Osteocyte (in vitro differentiated cells): ENCODE results near the gene STRN4. TPM values are rescaled to one million over a fixed set of nuclear protein-coding genes. Genes with fewer than 3 reads are reported as not detected.
"Not testable (repeated sequence)": the region's sequence is repeated elsewhere in the genome, so short reads cannot be mapped to it uniquely, and the experiment has no call there.

Source experiments
- DNase-seq: peaks from one replicate; pipeline ENCODE4 v3.0.0; 2021; ENCODE audit warnings: mixed read lengths; ENCODE audit not compliant: unreplicated experiment; ENCODE audit errors: extremely low spot score
- H3K27ac Mint-ChIP-seq: one replicate; pipeline ENCODE4 v1.8.0; 2021; ENCODE audit warnings: mild to moderate bottlenecking, mixed read lengths; ENCODE audit not compliant: unreplicated experiment
- H3K27me3 Mint-ChIP-seq: one replicate; pipeline ENCODE4 v1.8.0; 2021; ENCODE audit warnings: mixed read lengths; ENCODE audit not compliant: unreplicated experiment
- H3K36me3 Mint-ChIP-seq: one replicate; pipeline ENCODE4 v1.8.0; 2021; ENCODE audit warnings: mixed read lengths; ENCODE audit not compliant: unreplicated experiment
- H3K4me1 Mint-ChIP-seq: one replicate; pipeline ENCODE4 v1.8.0; 2021; ENCODE audit warnings: mixed read lengths; ENCODE audit not compliant: unreplicated experiment
- H3K4me3 Mint-ChIP-seq: one replicate; pipeline ENCODE4 v1.8.0; 2021; ENCODE audit warnings: mild to moderate bottlenecking, moderate library complexity, mixed read lengths; ENCODE audit not compliant: unreplicated experiment
- H3K9me3 Mint-ChIP-seq: one replicate; pipeline ENCODE4 v1.8.0; 2021; ENCODE audit warnings: mixed read lengths; ENCODE audit not compliant: unreplicated experiment
- total RNA-seq: library from RNA; stranded (reverse); gene quantifications from 2 replicates; pipeline ENCODE4 v1.2.1, GENCODE V29; 2021
- TF ChIP-seq, protein P1 (sequence below): fragments of 200-600 bp; sonication (generic); IDR thresholded peaks from 2 replicates; pipeline ENCODE4 v1.5.0; 2021; ENCODE audit warnings: antibody characterized with exemption, mild to moderate bottlenecking, moderate library complexity

The STRN4 gene
- total RNA-seq, 1 donor from 2014 or later: 93.5 TPM

DNA sequence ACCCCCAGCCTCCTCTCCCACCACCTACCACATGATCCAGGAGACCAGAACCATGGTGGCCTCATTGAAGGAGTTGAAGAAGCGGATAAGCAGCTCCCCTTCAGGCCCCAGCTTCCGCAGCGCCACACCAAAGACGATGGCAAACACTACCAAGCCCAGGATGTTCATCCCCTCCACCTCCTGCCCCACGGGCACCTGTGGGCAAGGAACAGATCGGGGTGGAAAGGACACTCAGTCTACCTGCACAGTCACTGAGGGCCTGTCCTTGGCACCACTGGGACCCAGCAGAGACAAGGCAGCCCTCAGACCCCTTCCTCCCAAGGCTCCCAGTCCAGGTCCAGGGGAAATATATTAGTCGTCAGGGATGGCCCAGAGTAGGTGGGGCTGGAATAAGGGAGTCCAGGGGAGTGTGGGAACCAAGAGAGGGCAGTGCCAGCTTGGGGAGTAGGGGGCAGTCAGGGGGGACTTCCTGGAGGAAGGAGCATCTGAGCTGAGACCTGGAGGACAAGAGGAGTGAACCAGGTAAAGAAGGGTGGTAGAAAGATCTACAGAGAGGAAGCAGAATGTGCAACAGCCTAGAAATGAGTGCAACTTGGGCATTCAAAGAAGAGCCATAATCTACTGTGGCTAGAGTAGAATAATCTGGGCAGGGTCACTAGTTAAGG, 36.2 kb upstream of the STRN4 start:
- DNase-seq: no peak
- Mint-ChIP-seq H3K4me3 (peak overlapping the region; percentile 95), H3K27ac (peak overlapping the region; percentile 99), H3K36me3 (peaks cover 45% of the 10 kb centered on the region), H3K4me1 (peaks cover 54% of the 10 kb centered on the region), H3K9me3 (no peaks in the 10 kb centered on the region), H3K27me3 (no peaks in the 10 kb centered on the region)
- TF ChIP-seq, protein P1, sequence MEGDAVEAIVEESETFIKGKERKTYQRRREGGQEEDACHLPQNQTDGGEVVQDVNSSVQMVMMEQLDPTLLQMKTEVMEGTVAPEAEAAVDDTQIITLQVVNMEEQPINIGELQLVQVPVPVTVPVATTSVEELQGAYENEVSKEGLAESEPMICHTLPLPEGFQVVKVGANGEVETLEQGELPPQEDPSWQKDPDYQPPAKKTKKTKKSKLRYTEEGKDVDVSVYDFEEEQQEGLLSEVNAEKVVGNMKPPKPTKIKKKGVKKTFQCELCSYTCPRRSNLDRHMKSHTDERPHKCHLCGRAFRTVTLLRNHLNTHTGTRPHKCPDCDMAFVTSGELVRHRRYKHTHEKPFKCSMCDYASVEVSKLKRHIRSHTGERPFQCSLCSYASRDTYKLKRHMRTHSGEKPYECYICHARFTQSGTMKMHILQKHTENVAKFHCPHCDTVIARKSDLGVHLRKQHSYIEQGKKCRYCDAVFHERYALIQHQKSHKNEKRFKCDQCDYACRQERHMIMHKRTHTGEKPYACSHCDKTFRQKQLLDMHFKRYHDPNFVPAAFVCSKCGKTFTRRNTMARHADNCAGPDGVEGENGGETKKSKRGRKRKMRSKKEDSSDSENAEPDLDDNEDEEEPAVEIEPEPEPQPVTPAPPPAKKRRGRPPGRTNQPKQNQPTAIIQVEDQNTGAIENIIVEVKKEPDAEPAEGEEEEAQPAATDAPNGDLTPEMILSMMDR: no peak

GRCh38 chr19:46777956-46778645, 31.9 kb upstream of the STRN4 start:
- H3K27me3 Mint-ChIP-seq, H3K27ac Mint-ChIP-seq, H3K9me3 Mint-ChIP-seq, H3K4me3 Mint-ChIP-seq, DNase-seq: not testable (repeated sequence)
- Mint-ChIP-seq H3K36me3 (peaks cover 49% of the 10 kb centered on the region), H3K4me1 (peaks cover 20% of the 10 kb centered on the region)

- TF ChIP-seq, protein P1: no peak
- DNase-seq: no peak
- no peak overlapping the region for H3K4me3 Mint-ChIP-seq
- H3K9me3 Mint-ChIP-seq: no peaks in the 10 kb centered on the region
- H3K27ac Mint-ChIP-seq: no peak overlapping the region
- peaks cover 47% of the 10 kb centered on the region for H3K36me3 Mint-ChIP-seq
- peaks cover 12% of the 10 kb centered on the region for H3K4me1 Mint-ChIP-seq
- H3K27me3 Mint-ChIP-seq: no peaks in the 10 kb centered on the region
Observed at GRCh38 chr19:46776927-46777911, 31.0 kb upstream of the STRN4 start.

- Mint-ChIP-seq H3K4me1 (peaks cover 2% of the 10 kb centered on the region), H3K27me3 (no peaks in the 10 kb centered on the region), H3K9me3 (no peaks in the 10 kb centered on the region), H3K36me3 (peaks cover 38% of the 10 kb centered on the region), H3K27ac (no peak overlapping the region), H3K4me3 (no peak overlapping the region)
- DNase-seq: no peak
- TF ChIP-seq, protein P1: no peak
Observed at GRCh38 chr19:46775642-46776258, 29.5 kb upstream of the STRN4 start.

DNA sequence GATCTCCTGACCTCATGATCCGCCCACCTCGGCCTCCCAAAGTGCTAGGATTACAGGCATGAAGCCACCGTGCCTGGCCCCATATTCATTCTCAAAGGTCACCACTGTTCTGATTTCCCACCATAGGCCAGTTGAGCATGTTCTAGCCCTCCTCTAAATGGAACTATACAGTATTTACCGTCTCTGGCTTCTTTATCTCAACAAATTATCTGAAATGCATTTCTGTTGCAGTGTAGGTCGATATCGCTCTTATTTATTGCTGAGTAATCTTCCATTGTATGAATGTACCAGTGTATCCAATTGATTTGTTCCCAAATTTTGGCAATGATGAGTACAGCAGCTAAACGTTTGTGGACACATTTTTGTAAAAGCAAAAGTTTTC, 26.8 kb upstream of the STRN4 start:
- TF ChIP-seq, protein P1: no peak
- H3K9me3 Mint-ChIP-seq: no peaks in the 10 kb centered on the region
- DNase-seq: no peak
- peaks cover 28% of the 10 kb centered on the region for H3K36me3 Mint-ChIP-seq
- H3K4me1 Mint-ChIP-seq: peaks cover 8% of the 10 kb centered on the region
- H3K27me3 Mint-ChIP-seq: no peaks in the 10 kb centered on the region
- peak overlapping the region; percentile 31 for H3K27ac Mint-ChIP-seq
- no peak overlapping the region for H3K4me3 Mint-ChIP-seq
